ENCODE data around the gene TBL1X.

TBL1X gene

GRCh38 chrX:9700555-9700954 is 235.7 kb downstream of the TBL1X start:
- DNase-seq, result no peak

GRCh38 chrX:9701790-9702189 is 236.9 kb downstream of the TBL1X start:
- no peak for DNase-seq

GRCh38 chrX:9703406-9703805 is 238.5 kb downstream of the TBL1X start:
- no peak for DNase-seq

- no peak for DNase-seq
Measured at GRCh38 chrX:9704876-9705465, 240.1 kb downstream of the TBL1X start.

- DNase-seq, result no peak
Measured at GRCh38 chrX:9706421-9706820, 241.6 kb downstream of the TBL1X start.

- DNase-seq, result peak in 1 of 56 donors; percentile 4
Measured at GRCh38 chrX:9707306-9708033, 242.6 kb downstream of the TBL1X start.

GRCh38 chrX:9708086-9708485 is 243.2 kb downstream of the TBL1X start:
- no peak for DNase-seq

GRCh38 chrX:9708923-9709553 is 244.2 kb downstream of the TBL1X start:
- DNase-seq, result peak in 52 of 56 donors; percentile 0 to 83 (median 30)

GRCh38 chrX:9710332-9710731 is 245.5 kb downstream of the TBL1X start:
- no peak for DNase-seq

- DNase-seq, result no peak
Measured at GRCh38 chrX:9717376-9717775, 252.5 kb downstream of the TBL1X start.

- no peak for DNase-seq
Measured at GRCh38 chrX:9724711-9725110, 259.9 kb downstream of the TBL1X start.

GRCh38 chrX:9728261-9728660 is 263.4 kb downstream of the TBL1X start:
- DNase-seq, result no peak

- no peak for DNase-seq
Measured at GRCh38 chrX:9729171-9729885, 264.5 kb downstream of the TBL1X start.

GRCh38 chrX:9730078-9730477 is 265.2 kb downstream of the TBL1X start:
- no peak for DNase-seq

GRCh38 chrX:9730752-9731151 is 265.9 kb downstream of the TBL1X start:
- no peak for DNase-seq

GRCh38 chrX:9737363-9737762 is 272.5 kb downstream of the TBL1X start:
- DNase-seq, result no peak

GRCh38 chrX:9738151-9738550 is 273.3 kb downstream of the TBL1X start:
- no peak for DNase-seq

- DNase-seq, result no peak
Measured at GRCh38 chrX:9739130-9739529, 274.3 kb downstream of the TBL1X start.

- DNase-seq, result no peak
Measured at GRCh38 chrX:9745417-9746115, 280.7 kb downstream of the TBL1X start.

GRCh38 chrX:9746148-9746888 is 281.5 kb downstream of the TBL1X start:
- DNase-seq, result no peak

- no peak for DNase-seq
Measured at GRCh38 chrX:9747644-9748043, 282.8 kb downstream of the TBL1X start.
